Mesendoderm (in vitro differentiated cells): Measurements from ENCODE around the gene RBMS1.
A peak's percentile ranks its signal among the peaks of the same experiment; 100 is the strongest.

Source experiments
- DNase-seq: peaks from one replicate; pipeline ENCODE4 v3.0.0; 2013
- H2AK5ac ChIP-seq: 2 replicates; pipeline ENCODE4 v1.6.1; 2013; ENCODE audit warnings: low read length, inconsistent platforms
- H2BK120ac ChIP-seq: 2 replicates; pipeline ENCODE4 v1.6.1; 2013; ENCODE audit warnings: low read depth, mild to moderate bottlenecking, low read length, moderate library complexity, mixed read lengths
- H2BK15ac ChIP-seq: replicated peaks from 2 replicates; pipeline ENCODE4 v1.6.1; 2013; ENCODE audit warnings: low read depth, mild to moderate bottlenecking, moderate library complexity
- H2BK5ac ChIP-seq: 2 replicates; pipeline ENCODE4 v1.6.1; 2013; ENCODE audit warnings: low read length, inconsistent platforms
- H3K18ac ChIP-seq: 2 replicates; pipeline ENCODE4 v1.6.1; 2013; ENCODE audit warnings: mild to moderate bottlenecking, low read length, mixed read lengths
- H3K23ac ChIP-seq: one replicate; pipeline ENCODE4 v1.6.1; 2013; ENCODE audit warnings: low read length
- H3K27ac ChIP-seq: 2 replicates; pipeline ENCODE4 v1.5.1; 2013; ENCODE audit warnings: low read depth, mild to moderate bottlenecking, inconsistent platforms, low read length, moderate library complexity
- H3K27me3 ChIP-seq: 2 replicates; pipeline ENCODE4 v1.6.1; 2013; ENCODE audit warnings: low read length, control low read depth, mild to moderate bottlenecking, inconsistent platforms; ENCODE audit not compliant: insufficient read depth, poor library complexity
- H3K36me3 ChIP-seq: 2 replicates; pipeline ENCODE4 v1.6.1; 2013; ENCODE audit warnings: low read length, inconsistent platforms; ENCODE audit not compliant: control insufficient read depth, insufficient read depth
- H3K4ac ChIP-seq: one replicate; pipeline ENCODE4 v1.6.1; 2013; ENCODE audit warnings: low read depth, mild to moderate bottlenecking, low read length, moderate library complexity
- H3K4me1 ChIP-seq: 2 replicates; pipeline ENCODE4 v1.6.1; 2013; ENCODE audit warnings: low read depth, low read length, inconsistent platforms; ENCODE audit not compliant: control insufficient read depth
- H3K4me2 ChIP-seq: 2 replicates; pipeline ENCODE4 v1.6.1; 2013; ENCODE audit warnings: low read length
- H3K4me3 ChIP-seq: 2 replicates; pipeline ENCODE4 v1.5.1; 2013; ENCODE audit warnings: mild to moderate bottlenecking, low read length
- H3K56ac ChIP-seq: one replicate; pipeline ENCODE4 v1.6.1; 2013; ENCODE audit warnings: low read length
- H3K79me1 ChIP-seq: 2 replicates; pipeline ENCODE4 v1.6.1; 2013; ENCODE audit warnings: low read length, inconsistent platforms
- H3K79me2 ChIP-seq: 2 replicates; pipeline ENCODE4 v1.6.1; 2013; ENCODE audit warnings: mild to moderate bottlenecking, low read length; ENCODE audit not compliant: control insufficient read depth, insufficient read depth
- H3K9ac ChIP-seq: 2 replicates; pipeline ENCODE4 v1.6.1; 2013; ENCODE audit warnings: low read length, inconsistent platforms
- H4K5ac ChIP-seq: one replicate; pipeline ENCODE4 v1.6.1; 2013; ENCODE audit warnings: low read length
- H4K8ac ChIP-seq: one replicate; pipeline ENCODE4 v1.6.1; 2013; ENCODE audit warnings: low read depth, mild to moderate bottlenecking, control low read depth, low read length, moderate library complexity
- WGBS: extraction: QIAGEN DNeasy Blood & Tissue Kit; methylation state at CpG from one replicate; pipeline ENCODE4 v1.1.7; 2013; ENCODE audit warnings: low lambda C conversion rate, missing lambda C conversion rate; ENCODE audit not compliant: insufficient coverage; ENCODE audit errors: extremely low coverage; 5-methylcytosine and 5-hydroxymethylcytosine counted together

RBMS1 gene

GRCh38 chr2:160293391-160294091, 200.1 kb downstream of the RBMS1 start:
- Histone ChIP-seq H4K8ac (no peak overlapping the region), H3K36me3 (no peaks in the 10 kb centered on the region), H2BK5ac (no peak overlapping the region), H2BK15ac (no peak overlapping the region), H3K79me1 (peaks cover 2% of the 10 kb centered on the region), H4K5ac (no peak overlapping the region), H3K27me3 (no peaks in the 10 kb centered on the region), H3K18ac (no peak overlapping the region), H2AK5ac (no peak overlapping the region), H3K23ac (no peak overlapping the region), H3K27ac (no peak overlapping the region), H3K4me2 (no peak overlapping the region), H3K56ac (no peak overlapping the region), H3K9ac (no peak overlapping the region), H3K4ac (no peak overlapping the region), H2BK120ac (no peak overlapping the region), H3K79me2 (no peaks in the 10 kb centered on the region), H3K4me3 (no peak overlapping the region), H3K4me1 (no peaks in the 10 kb centered on the region)
- no CpG with 5 or more reads among the region's 6 CpGs for WGBS
- peak; percentile 18 for DNase-seq

DNA sequence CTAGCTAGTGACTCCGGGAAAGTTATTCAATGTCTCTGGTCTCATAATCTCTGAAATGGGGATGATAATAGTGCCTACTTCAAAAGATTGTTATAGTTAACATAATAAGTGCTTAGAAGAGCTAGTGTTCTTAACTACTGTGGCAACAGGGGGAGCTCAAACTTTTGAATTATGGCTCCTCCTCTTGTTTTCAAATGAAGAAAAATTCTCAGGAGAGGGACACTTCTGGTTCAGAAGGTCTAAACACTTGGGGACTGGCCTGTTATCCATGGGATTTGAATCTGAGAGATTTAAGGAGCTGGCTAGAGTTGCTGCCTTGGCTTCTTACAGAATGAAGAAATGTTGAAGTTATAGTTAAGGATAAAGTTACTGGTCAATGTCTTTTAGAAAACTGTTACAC, 201.4 kb downstream of the RBMS1 start:
- no peak overlapping the region for H3K23ac ChIP-seq
- H3K4me3 ChIP-seq = no peak overlapping the region
- no peak overlapping the region for H3K18ac ChIP-seq
- no peaks in the 10 kb centered on the region for H3K79me2 ChIP-seq
- no peak overlapping the region for H3K4me2 ChIP-seq
- H3K27ac ChIP-seq = no peak overlapping the region
- no peaks in the 10 kb centered on the region for H3K27me3 ChIP-seq
- H2AK5ac ChIP-seq = no peak overlapping the region
- no peak overlapping the region for H3K9ac ChIP-seq
- no peak overlapping the region for H2BK120ac ChIP-seq
- no peaks in the 10 kb centered on the region for H3K36me3 ChIP-seq
- no peak overlapping the region for H2BK15ac ChIP-seq
- no peaks in the 10 kb centered on the region for H3K4me1 ChIP-seq
- no CpG with 5 or more reads among the region's 1 CpG for WGBS
- DNase-seq = peak; percentile 21
- no peak overlapping the region for H3K4ac ChIP-seq
- peaks cover 2% of the 10 kb centered on the region for H3K79me1 ChIP-seq
- no peak overlapping the region for H4K8ac ChIP-seq
- no peak overlapping the region for H4K5ac ChIP-seq
- H2BK5ac ChIP-seq = no peak overlapping the region
- H3K56ac ChIP-seq = no peak overlapping the region

DNA sequence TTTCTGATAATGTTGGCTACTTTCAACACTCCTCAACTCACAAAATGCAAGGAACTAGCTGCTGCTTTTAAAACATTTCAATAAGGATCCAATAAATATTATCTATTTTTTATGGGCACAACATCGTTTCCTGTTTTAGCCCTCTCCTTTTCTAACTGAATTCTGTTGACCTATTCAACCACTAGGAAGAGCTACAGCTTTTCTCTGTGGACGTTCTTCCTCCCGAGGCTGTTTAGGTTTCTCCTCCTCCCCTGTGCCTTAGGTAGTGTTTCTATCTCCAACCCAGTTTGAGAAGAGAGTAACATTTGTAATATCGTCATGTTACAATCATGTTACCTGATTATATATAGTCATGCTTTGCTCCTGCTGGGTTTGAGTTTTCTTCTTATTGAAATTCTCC, 202.2 kb downstream of the RBMS1 start:
- no peak overlapping the region for H4K5ac ChIP-seq
- H3K23ac ChIP-seq = no peak overlapping the region
- peak; percentile 18 for DNase-seq
- H3K4me3 ChIP-seq = no peak overlapping the region
- no peak overlapping the region for H3K27ac ChIP-seq
- H3K79me1 ChIP-seq = peaks cover 2% of the 10 kb centered on the region
- no peak overlapping the region for H3K56ac ChIP-seq
- H3K18ac ChIP-seq = no peak overlapping the region
- H2BK15ac ChIP-seq = no peak overlapping the region
- H2BK120ac ChIP-seq = no peak overlapping the region
- WGBS = no CpG with 5 or more reads among the region's 4 CpGs
- H3K4ac ChIP-seq = no peak overlapping the region
- H3K9ac ChIP-seq = no peak overlapping the region
- no peaks in the 10 kb centered on the region for H3K79me2 ChIP-seq
- H3K36me3 ChIP-seq = no peaks in the 10 kb centered on the region
- no peak overlapping the region for H2AK5ac ChIP-seq
- no peaks in the 10 kb centered on the region for H3K4me1 ChIP-seq
- no peak overlapping the region for H2BK5ac ChIP-seq
- H3K27me3 ChIP-seq = no peaks in the 10 kb centered on the region
- H4K8ac ChIP-seq = no peak overlapping the region
- no peak overlapping the region for H3K4me2 ChIP-seq

DNA sequence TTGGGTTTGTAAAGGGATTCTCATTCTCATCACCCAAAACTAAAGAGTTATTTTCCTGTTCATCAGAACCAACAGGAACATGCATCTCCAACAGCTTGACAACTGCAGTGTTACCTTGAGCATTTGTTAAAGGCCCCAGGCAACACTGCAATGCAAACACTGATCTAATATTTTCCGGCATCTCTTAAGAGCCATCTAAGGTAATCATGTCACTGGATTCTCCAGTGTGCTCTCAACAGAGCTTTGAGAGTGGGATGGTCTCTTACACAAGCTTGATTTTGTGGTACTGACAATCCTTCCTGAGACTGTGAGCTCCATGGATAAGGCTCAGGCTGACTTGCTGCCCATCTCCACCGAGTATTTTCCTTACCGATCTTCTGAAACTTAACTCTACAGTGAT, 203.0 kb downstream of the RBMS1 start:
- no peaks in the 10 kb centered on the region for H3K36me3 ChIP-seq
- H3K23ac ChIP-seq = no peak overlapping the region
- no CpG with 5 or more reads among the region's 3 CpGs for WGBS
- H3K27me3 ChIP-seq = no peaks in the 10 kb centered on the region
- DNase-seq = no peak
- H2BK120ac ChIP-seq = no peak overlapping the region
- H3K4me1 ChIP-seq = no peaks in the 10 kb centered on the region
- H3K79me2 ChIP-seq = no peaks in the 10 kb centered on the region
- no peak overlapping the region for H4K8ac ChIP-seq
- H3K4ac ChIP-seq = no peak overlapping the region
- no peak overlapping the region for H3K18ac ChIP-seq
- no peak overlapping the region for H3K4me2 ChIP-seq
- no peak overlapping the region for H3K56ac ChIP-seq
- peaks cover 2% of the 10 kb centered on the region for H3K79me1 ChIP-seq
- no peak overlapping the region for H4K5ac ChIP-seq
- no peak overlapping the region for H2AK5ac ChIP-seq
- no peak overlapping the region for H3K9ac ChIP-seq
- H2BK5ac ChIP-seq = no peak overlapping the region
- no peak overlapping the region for H3K27ac ChIP-seq
- H3K4me3 ChIP-seq = no peak overlapping the region
- H2BK15ac ChIP-seq = no peak overlapping the region

- Histone ChIP-seq H3K4me2 (no peak overlapping the region), H3K4ac (no peak overlapping the region), H3K56ac (no peak overlapping the region), H4K5ac (no peak overlapping the region), H3K27me3 (no peaks in the 10 kb centered on the region), H2AK5ac (no peak overlapping the region), H3K4me3 (no peak overlapping the region), H3K23ac (no peak overlapping the region), H3K18ac (no peak overlapping the region), H2BK5ac (no peak overlapping the region), H3K79me2 (no peaks in the 10 kb centered on the region), H3K4me1 (no peaks in the 10 kb centered on the region), H2BK120ac (no peak overlapping the region), H3K79me1 (peaks cover 2% of the 10 kb centered on the region), H4K8ac (no peak overlapping the region), H2BK15ac (no peak overlapping the region), H3K36me3 (no peaks in the 10 kb centered on the region), H3K9ac (no peak overlapping the region), H3K27ac (no peak overlapping the region)
- WGBS = no CpG with 5 or more reads among the region's 3 CpGs
- DNase-seq = no peak
Measured at GRCh38 chr2:160289831-160290230, 203.8 kb downstream of the RBMS1 start.

DNA sequence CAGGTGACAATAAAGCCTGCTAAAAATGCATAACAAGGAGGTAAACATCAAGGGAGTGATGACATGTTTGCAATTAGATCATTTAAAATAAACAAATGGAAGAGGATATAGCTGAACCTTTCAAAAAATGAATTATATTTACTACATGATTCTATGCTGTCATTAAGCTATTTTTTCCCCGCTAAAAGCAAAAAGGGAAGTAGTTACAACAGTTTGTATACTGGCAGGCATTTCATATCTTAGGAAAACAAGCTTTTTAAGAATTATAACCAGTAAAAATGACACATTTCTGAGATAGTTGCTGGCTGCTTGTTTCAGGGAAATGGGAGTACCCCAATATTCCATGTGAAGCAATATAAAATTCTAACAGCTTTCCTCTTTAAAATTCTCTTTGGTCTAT, 204.5 kb downstream of the RBMS1 start:
- H4K8ac ChIP-seq = no peak overlapping the region
- H3K4ac ChIP-seq = no peak overlapping the region
- no peaks in the 10 kb centered on the region for H3K79me2 ChIP-seq
- no peak overlapping the region for H3K56ac ChIP-seq
- H4K5ac ChIP-seq = no peak overlapping the region
- no peak overlapping the region for H2BK120ac ChIP-seq
- H2BK15ac ChIP-seq = no peak overlapping the region
- no peaks in the 10 kb centered on the region for H3K27me3 ChIP-seq
- H3K18ac ChIP-seq = no peak overlapping the region
- H3K23ac ChIP-seq = no peak overlapping the region
- no peaks in the 10 kb centered on the region for H3K79me1 ChIP-seq
- no peak for DNase-seq
- H3K4me2 ChIP-seq = no peak overlapping the region
- H3K4me1 ChIP-seq = no peaks in the 10 kb centered on the region
- no peak overlapping the region for H3K4me3 ChIP-seq
- H3K27ac ChIP-seq = no peak overlapping the region
- no CpG with 5 or more reads among the region's 1 CpG for WGBS
- H2BK5ac ChIP-seq = no peak overlapping the region
- no peak overlapping the region for H3K9ac ChIP-seq
- H2AK5ac ChIP-seq = no peak overlapping the region
- no peaks in the 10 kb centered on the region for H3K36me3 ChIP-seq
